LNCAP (cell line): ENCODE data around the gene TUBE1.

Source experiments
- TF ChIP-seq, protein P1 (sequence below): fragments of 450-650 bp; IDR thresholded peaks from 2 replicates; pipeline ENCODE4 v1.5.1; 2017; ENCODE audit warnings: mild to moderate bottlenecking

TUBE1 gene

GRCh38 chr6:112038268-112038667 is 49.0 kb downstream of the TUBE1 start:
- TF ChIP-seq, protein P1, sequence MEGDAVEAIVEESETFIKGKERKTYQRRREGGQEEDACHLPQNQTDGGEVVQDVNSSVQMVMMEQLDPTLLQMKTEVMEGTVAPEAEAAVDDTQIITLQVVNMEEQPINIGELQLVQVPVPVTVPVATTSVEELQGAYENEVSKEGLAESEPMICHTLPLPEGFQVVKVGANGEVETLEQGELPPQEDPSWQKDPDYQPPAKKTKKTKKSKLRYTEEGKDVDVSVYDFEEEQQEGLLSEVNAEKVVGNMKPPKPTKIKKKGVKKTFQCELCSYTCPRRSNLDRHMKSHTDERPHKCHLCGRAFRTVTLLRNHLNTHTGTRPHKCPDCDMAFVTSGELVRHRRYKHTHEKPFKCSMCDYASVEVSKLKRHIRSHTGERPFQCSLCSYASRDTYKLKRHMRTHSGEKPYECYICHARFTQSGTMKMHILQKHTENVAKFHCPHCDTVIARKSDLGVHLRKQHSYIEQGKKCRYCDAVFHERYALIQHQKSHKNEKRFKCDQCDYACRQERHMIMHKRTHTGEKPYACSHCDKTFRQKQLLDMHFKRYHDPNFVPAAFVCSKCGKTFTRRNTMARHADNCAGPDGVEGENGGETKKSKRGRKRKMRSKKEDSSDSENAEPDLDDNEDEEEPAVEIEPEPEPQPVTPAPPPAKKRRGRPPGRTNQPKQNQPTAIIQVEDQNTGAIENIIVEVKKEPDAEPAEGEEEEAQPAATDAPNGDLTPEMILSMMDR: no peak

GRCh38 chr6:112037783-112038216 is 49.5 kb downstream of the TUBE1 start:
- TF ChIP-seq, protein P1: no peak

- TF ChIP-seq, protein P1: no peak
Measured at GRCh38 chr6:112036088-112036637, 51.1 kb downstream of the TUBE1 start.

- TF ChIP-seq, protein P1: no peak
Measured at GRCh38 chr6:112034616-112034995, 52.7 kb downstream of the TUBE1 start.

- TF ChIP-seq, protein P1: no peak
Measured at GRCh38 chr6:112033791-112034615, 53.3 kb downstream of the TUBE1 start.

DNA sequence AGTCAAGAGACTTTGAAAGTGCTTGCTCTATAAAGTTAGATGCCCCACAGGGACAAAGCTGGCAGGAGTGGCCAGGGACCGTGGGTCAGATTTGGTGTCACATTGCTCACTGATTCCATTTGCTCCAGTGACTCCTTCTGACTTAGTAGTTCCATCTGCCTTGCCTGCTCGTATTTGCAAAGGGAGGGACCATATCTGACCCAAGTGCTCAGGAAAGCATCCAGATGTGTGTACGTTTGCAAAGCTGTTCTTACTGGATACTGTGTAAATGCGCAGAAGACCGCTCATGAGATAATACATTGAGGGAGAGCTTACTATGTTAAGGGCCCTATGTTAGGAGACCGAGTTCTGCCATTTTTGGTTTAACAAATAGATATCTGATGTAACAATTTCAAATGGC is 54.6 kb downstream of the TUBE1 start:
- TF ChIP-seq, protein P1: no peak

DNA sequence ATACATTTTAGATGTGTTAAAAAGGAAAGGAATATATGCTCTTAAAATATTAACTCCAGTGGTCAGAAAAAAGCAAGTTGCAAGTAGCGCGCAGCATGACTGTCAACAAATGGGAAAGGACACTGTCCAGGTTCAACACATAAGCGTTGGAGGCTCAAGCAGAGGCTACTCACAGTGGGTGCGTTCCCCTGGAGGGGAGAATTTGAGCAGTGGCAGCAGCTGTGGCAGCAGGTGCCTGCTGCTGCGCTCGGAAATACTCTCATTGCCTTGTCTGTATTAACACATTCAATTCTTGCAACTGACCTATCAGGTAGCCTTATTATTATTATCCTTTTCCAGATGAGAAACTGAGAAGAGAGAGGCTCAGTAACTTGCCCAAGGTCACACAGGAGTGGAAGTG is 55.3 kb downstream of the TUBE1 start:
- TF ChIP-seq, protein P1: no peak
